Hypothalamus (tissue), 51 donors: ENCODE measurements around the gene ANKRD60.

Experiments used
- DNase-seq, 51 donors: peaks; one replicate each; lab custom pipeline; 2025; lab: John Stamatoyannopoulos, UW

ANKRD60 gene

GRCh38 chr20:58198384-58198783 is 30.1 kb downstream of the ANKRD60 start:
- DNase-seq = no peak

- DNase-seq = no peak
Measured at GRCh38 chr20:58197185-58197469, 31.3 kb downstream of the ANKRD60 start.

GRCh38 chr20:58196402-58197184 is 31.9 kb downstream of the ANKRD60 start:
- DNase-seq = no peak

- DNase-seq = no peak
Measured at GRCh38 chr20:58195047-58195446, 33.4 kb downstream of the ANKRD60 start.

GRCh38 chr20:58194175-58194791 is 34.2 kb downstream of the ANKRD60 start:
- DNase-seq = no peak

GRCh38 chr20:58192567-58192966 is 35.9 kb downstream of the ANKRD60 start:
- peak in 2 of 51 donors; percentile 2 to 5 for DNase-seq

- no peak for DNase-seq
Measured at GRCh38 chr20:58192065-58192464, 36.4 kb downstream of the ANKRD60 start.

GRCh38 chr20:58188527-58188926 is 39.9 kb downstream of the ANKRD60 start:
- DNase-seq = no peak

GRCh38 chr20:58184984-58185383 is 43.5 kb downstream of the ANKRD60 start:
- no peak for DNase-seq

GRCh38 chr20:58184063-58184462 is 44.4 kb downstream of the ANKRD60 start:
- DNase-seq = no peak

- DNase-seq = no peak
Measured at GRCh38 chr20:58182521-58183140, 45.8 kb downstream of the ANKRD60 start.

- peak in 42 of 51 donors; percentile 4 to 77 (median 36) for DNase-seq
Measured at GRCh38 chr20:58179432-58180099, 48.9 kb downstream of the ANKRD60 start.

GRCh38 chr20:58179083-58179431 is 49.4 kb downstream of the ANKRD60 start:
- no peak for DNase-seq

- DNase-seq = no peak
Measured at GRCh38 chr20:58177799-58178198, 50.7 kb downstream of the ANKRD60 start.

GRCh38 chr20:58175836-58176235 is 52.6 kb downstream of the ANKRD60 start:
- DNase-seq = no peak

GRCh38 chr20:58175425-58175824 is 53.0 kb downstream of the ANKRD60 start:
- no peak for DNase-seq

GRCh38 chr20:58174708-58175280 is 53.7 kb downstream of the ANKRD60 start:
- peak in 1 of 51 donors; percentile 6 for DNase-seq

- DNase-seq = no peak
Measured at GRCh38 chr20:58173930-58174707, 54.3 kb downstream of the ANKRD60 start.

GRCh38 chr20:58173091-58173490 is 55.4 kb downstream of the ANKRD60 start:
- DNase-seq = no peak

- DNase-seq = no peak
Measured at GRCh38 chr20:58171796-58172425, 56.5 kb downstream of the ANKRD60 start.
